Effector CD8-positive, alpha-beta T cell (primary cell): Measurements from ENCODE around the gene CTTNBP2.

Experiments used
- DNase-seq: peaks from one replicate; lab custom pipeline; 2025; lab: John Stamatoyannopoulos, UW

CTTNBP2 gene

GRCh38 chr7:117818232-117818631 is 55.0 kb downstream of the CTTNBP2 start:
- DNase-seq: no peak

DNA sequence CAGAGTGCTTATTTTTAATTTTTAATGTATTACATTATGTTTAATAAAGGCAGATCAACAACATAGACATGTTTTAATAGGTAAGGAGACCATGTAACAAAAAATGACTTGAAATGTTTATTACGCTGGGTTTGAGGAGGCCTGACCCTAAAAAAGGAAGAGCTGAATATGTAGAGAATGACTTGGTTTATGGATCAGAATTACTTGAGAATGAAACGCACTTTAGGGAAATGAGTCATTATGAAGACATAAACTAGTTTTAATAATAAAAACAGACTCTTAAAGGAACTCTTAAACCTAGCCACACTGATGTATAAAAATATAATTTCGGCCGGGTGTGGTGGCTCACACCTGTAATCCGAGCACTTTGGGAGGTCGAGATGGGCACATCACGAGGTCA is 56.5 kb downstream of the CTTNBP2 start:
- DNase-seq: no peak

- no peak for DNase-seq
These were observed 61.5 kb downstream of the CTTNBP2 start for GRCh38 chr7:117811696-117812095.

GRCh38 chr7:117810642-117811512 is 62.4 kb downstream of the CTTNBP2 start:
- no peak for DNase-seq

- no peak for DNase-seq
These were observed 63.3 kb downstream of the CTTNBP2 start for GRCh38 chr7:117809958-117810357.

GRCh38 chr7:117808910-117809705 is 64.1 kb downstream of the CTTNBP2 start:
- DNase-seq: no peak

DNA sequence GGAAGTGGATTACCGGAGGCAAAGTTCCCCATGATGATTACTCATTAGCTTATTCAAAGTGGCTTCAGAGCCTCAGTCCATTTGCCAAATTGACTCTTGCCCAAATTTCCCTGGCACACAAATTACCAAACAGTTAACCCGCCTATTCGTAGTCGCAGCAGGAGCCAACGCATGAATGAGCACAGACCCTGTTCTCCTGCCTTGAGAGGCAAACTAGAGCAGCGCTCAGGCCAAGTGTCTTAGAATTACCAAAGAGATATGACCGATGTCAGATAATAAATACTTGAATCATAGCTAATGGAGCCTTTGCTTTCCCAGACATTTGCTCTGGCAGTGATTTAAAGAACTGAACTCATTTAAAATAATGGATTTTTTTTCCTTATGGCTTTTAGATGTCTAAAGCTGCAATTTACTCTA is 64.9 kb downstream of the CTTNBP2 start:
- no peak for DNase-seq

DNA sequence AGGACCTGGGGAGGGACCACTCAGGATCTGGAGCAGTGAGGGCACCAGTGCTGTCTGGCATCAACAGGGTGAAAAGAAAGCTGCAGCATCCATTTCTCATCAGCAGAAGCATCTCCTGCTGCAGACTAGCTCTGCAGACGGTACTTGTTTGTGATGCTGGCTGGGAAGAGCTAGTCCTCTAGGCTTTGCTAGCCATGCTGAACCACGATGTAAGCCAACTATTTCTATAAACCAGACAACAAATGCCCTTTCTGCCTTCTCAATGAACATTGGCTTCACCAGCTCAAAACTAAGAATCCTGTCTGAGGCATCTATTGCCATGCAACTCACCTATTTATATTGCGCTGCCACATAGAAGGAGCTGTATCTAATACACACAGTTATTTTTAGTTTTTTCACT is 65.6 kb downstream of the CTTNBP2 start:
- DNase-seq: no peak

DNA sequence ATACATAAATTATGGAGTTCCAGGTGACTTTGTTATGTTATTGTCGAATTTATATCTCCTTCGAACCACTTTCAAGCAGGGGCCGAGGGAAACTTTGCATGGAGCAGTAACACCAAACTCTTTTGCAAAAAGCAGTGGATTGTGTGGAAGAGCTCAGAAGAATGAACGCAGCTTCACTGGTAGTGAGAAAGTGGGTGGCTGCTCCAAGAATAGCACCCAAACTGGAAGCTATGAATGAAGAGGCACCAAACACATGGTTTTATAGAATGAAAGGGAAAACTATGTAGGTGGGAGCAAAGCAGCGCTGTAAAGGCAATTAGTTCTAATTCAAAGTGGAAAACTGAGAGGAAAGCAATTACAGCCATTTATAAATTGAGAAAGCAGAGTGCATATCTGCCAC is 67.2 kb downstream of the CTTNBP2 start:
- DNase-seq: no peak

DNA sequence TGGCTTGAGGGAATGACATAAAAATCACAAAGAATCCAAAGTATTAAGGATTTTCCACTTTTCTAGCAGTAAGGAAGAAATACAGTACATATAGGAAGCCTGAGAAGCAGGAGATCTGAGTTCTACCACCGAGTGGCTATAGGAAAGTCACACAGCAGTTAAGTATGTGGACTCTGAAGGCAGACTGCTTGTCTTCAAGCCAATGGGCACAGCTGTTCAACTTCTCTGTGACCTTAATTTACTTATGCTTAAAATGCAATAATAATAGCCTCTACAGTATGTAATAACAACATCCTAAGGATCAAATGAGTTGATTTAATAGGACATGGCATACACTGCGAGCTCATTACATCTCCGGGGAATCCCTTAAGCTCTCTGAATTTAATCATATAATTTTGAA is 68.0 kb downstream of the CTTNBP2 start:
- no peak for DNase-seq

- DNase-seq: no peak
These were observed 69.8 kb downstream of the CTTNBP2 start for GRCh38 chr7:117803476-117803875.

DNA sequence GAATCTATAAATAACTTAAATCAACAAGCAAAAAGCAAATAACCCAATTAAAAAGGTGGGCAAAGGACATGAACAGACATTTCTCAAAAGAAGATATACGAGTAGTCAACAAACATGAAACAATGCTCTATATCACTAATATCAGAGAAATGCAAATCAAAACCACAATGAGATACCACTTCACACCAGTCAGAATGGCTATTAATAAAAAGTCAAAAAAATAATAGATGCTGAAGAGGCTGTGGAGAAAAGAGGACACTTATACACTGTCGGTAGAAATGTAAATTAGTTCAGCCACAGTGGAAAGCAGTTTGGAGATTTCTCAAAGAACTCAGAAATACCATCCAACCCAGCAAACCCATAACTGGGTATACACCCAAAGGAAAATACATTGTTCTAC is 70.6 kb downstream of the CTTNBP2 start:
- no peak for DNase-seq

DNA sequence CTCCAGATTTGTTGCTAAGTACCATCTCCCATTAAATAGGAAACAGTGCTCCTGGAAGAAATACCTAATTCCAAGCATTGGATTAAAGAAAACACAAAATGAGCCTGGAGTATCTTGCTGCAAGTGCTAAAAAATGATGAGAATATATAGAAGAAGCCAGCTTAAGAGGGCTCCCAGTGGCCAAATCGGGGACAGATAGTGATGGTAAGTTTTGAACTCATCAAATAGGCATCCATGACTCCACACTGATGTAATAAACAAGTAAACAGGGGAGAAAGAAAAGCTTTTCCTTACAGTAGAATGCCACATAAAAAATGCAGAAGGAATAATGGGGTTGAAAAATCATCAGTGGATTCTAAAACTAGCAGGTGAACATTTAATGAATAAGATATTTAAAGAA is 72.4 kb downstream of the CTTNBP2 start:
- DNase-seq: no peak

GRCh38 chr7:117800406-117800805 is 72.8 kb downstream of the CTTNBP2 start:
- DNase-seq: no peak

DNA sequence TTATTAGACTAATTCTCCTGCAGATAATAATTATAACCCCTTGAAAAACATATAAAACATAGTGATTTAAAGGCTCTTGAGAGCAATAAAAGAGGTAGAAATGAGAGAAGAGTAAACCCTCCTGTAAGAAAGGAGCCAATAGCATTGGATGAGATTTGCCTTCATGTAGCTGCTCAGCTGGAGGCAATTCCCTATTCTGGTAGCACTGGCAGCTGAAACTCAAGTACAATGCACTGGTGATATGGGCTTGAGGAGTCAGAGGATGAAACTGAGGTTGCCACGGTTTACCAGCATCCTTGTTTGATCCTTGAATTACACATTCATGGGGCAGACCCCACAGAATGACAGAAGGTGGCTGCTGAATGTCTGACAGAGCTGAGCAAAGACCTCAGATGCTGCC is 76.4 kb downstream of the CTTNBP2 start:
- no peak for DNase-seq

- DNase-seq: no peak
These were observed 79.3 kb downstream of the CTTNBP2 start for GRCh38 chr7:117793976-117794375.

DNA sequence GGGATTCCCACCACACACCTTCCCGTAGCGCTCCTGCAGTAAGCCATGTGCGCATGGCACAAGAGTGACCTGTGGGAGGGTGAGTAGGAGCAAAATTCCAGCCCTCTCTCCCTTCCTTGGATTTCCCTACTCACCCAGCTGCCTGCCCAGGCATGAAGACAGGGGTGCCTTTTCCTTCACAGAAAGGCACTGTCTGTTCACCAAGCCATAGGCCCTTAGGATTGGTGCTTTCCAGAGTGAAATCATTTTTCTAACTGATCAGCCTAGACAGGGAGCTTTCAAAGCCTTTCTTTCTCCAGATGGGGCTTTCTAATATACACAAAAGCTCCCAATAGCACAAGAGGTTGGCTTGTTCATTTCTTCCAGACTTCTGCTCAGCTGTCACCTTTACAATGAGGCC is 79.7 kb downstream of the CTTNBP2 start:
- DNase-seq: no peak

DNA sequence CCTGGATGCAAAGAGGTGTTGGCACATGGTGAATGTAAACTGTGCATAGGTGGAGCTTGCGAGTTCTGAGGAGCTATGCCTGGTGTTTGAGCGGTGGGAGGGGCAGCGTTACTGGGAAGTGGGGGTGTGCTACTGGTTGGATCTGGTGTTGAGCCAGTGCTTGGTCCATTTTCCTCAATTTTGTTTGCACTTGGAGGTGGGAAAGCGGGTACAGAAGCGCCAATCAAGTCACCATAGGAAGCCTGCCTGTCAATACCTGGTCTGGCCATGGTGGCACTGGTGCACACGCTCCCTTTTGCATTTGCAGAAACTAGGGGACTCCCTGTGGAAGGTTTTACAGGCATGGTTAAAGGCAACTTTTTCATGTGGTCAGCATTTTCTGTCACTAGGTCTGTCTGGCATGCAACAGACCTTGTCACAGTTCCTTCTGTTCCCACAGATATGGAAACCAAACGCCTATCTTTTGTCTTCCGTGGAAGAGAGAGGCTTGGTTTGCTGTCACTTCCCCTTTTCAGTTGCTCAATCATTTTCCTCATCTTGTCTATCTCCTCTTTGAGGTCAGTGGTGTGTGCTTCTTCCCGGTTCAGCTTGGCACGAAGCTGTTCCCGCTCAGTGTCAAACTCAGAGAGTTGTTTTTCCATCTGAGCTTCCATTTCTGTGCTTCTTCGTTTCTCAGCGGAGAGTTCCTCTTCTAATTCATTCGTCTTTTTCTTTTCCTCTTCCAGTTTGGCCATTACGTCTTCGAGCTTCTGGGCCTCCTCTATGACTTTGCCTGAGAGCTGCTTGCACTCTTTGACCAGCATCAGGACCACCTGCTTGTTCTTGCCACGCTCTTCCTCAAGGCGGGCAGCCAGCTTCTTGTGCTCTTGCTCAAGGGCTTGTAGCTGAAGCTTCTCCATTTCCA is 81.1 kb downstream of the CTTNBP2 start:
- no peak for DNase-seq

DNA sequence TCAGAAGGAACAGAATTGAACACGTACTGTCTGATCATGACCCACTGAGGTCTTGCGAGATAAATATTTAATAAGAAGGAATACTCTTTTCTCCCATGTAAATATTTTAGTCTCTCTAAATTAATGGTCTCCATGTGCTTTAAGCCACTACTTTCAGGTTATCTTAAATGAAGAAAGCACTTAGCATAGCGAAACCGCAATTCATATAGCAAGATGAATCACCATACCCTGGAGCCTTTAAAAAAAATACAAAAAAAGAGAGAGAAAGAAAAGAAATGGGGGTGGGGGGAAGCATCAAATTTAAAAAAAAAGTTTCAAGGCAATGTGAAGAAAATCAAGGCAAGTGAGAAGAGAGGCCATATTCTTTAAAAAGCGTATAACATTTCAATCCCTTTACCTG is 82.5 kb downstream of the CTTNBP2 start:
- DNase-seq: no peak

GRCh38 chr7:117790251-117790650 is 83.0 kb downstream of the CTTNBP2 start:
- DNase-seq: no peak

DNA sequence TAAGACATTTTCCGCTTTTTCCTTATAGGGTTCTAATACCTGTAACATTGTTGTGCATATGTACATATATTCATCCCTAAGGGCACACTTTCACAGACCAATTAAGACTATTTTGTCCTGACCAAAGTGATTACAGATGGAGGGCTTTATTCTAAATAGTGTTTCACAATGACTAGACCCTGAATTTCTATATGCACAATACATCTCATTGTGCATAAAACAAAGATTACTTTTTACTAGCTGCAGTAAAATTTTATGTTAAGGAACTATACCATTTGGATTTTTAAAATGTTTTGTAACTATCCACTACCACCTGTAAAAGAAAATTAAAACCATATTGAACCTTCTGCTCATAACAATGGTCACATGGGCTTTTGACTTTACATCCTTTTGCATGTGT is 87.8 kb downstream of the CTTNBP2 start:
- DNase-seq: no peak

DNA sequence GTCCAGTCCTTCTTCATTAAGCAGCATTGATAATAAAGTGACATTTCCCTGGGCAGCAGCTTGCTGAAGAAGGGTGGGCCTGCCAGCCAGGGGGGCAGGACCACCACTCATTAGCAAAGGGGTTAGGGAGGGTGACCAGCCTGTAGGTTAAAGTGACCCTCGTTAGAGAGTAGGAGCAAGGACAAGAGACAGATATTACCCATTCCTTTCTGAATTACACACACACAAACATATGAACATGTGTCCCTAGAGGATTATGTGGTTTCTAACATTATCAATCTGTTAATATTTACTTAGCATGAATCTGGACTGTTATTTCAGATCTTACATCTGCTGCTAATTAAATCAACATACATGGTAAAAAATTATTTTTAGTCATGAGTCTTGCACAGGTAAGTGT is 88.9 kb downstream of the CTTNBP2 start:
- DNase-seq: no peak
